ENCODE results near the gene FAM234B. TPM values are rescaled to one million over a fixed set of nuclear protein-coding genes. Genes with fewer than 3 reads are reported as not detected.
A peak's percentile ranks its signal among the peaks of the same experiment; 100 is the strongest.

The FAM234B gene, protein sequence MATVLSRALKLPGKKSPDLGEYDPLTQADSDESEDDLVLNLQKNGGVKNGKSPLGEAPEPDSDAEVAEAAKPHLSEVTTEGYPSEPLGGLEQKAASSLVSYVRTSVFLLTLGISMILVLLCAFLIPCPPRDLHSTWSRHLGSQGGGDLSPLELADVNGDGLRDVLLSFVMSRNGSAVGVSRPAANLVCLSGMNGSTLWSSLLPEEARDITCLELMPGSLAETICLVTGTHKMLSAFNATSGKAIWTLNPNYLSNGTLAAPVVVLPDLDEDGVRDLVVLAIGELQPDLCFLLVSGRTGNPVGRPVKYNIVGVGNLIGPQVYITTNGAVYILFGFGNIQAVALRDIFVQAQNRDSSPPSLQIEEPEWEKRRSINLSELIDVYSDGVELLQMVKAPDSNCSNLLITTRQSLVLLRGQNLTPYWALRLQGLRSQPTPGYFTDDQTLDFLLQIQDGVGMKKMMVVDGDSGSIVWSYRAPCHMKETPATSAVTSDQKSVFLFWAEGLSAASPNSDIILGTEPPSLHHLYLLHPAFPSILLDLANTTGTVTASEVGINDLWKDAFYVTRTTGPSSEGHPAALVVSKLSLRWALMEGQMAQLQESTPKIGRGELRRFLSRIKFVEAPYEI
- 8.6 to 9.5 TPM (median 9.1 TPM) in 3 replicates for total RNA-seq

DNA sequence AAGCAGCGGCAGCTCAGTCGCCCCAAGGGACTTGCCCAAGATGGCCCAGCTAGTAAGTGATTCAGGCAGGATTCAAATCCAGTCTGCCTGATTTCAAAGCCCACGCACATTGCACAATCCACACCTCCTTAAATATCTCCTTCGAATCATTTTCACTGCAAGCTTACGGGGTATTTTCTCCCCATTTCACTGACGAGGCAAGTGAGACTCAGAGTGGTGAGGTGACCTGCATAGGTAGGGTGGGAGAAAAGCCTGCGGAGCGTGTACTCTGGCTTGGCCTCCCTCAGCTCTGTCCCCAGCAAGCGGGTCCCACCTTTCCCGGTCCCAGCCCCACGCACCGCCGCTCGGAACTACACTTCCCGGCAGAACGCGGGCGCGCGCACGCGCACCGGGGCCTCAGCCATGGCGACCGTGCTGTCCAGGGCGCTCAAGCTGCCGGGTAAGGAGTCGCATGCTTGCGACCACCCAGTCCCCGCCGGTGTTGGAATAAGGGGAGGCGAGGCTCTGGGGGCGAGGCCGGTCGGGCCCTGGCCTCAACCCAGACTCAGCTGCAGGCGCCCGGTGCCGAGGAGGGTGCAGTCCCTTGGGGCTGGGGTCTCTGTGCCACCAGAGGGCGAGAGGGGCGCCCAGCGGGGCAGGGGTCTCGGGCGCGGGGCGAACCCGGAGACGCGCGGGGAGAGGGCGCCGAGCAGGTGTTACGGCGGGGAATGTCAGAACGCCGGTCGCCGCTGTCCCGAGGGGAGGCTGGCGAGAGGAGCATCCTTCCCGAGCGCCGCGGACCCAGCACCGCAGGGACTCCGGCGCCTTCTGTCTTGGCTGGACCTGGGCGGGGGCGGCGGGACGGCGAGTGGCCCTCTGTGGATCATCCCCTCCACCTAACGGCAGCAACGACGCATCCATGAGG is at the start of gene FAM234B:
TSS of gene FAM234B (plus strand) at position 380 of the 904 bp plus-strand sequence. CDS start at position 403, 23 bp downstream.
- H3K9me3 Mint-ChIP-seq, result no peaks in the 10 kb centered on the region
- peak within 1 kb of the TSS; percentile 75 for H3K4me3 Mint-ChIP-seq
- H3K36me3 Mint-ChIP-seq, result no peaks in the 10 kb centered on the region
- no peaks in the 10 kb centered on the region for H3K27me3 Mint-ChIP-seq (ENCODE audit: low read depth)
- peaks cover 43% of the 10 kb centered on the region for H3K4me1 Mint-ChIP-seq
- H3K27ac Mint-ChIP-seq, result no peak within 1 kb of the TSS
- no peak for TF ChIP-seq CTCF (IDR thresholded peaks at IDR 0.05; ENCODE audit: unreplicated experiment)
- DNase-seq (ENCODE audit: low spot score in 2 of 2, unreplicated experiment in 2 of 2), result peak; percentile 68 to 79

DNA sequence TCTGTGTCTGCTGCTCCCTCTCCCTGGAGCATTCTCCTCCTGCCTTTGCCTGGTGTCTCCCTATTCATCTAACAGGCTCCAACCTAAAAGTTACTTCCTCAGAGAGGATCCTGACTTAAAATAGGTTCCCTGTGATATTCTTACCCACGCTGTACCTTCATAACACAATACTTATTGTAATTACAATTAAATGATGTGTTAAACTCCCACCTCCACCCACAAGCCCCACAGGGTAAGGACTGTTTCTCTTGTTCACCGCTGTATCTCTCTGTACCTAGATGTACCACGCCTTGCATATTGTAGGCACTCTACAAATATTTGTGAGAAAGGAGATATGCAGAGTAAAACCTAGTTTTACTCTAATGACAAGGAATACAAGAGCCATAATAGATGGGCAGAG is 49.1 kb upstream of the FAM234B start:
- no peaks in the 10 kb centered on the region for H3K9me3 Mint-ChIP-seq
- H3K27ac Mint-ChIP-seq, result no peak overlapping the region
- DNase-seq (ENCODE audit: low spot score in 2 of 2, unreplicated experiment in 2 of 2), result no peak
- no peaks in the 10 kb centered on the region for H3K36me3 Mint-ChIP-seq
- TF ChIP-seq CTCF (IDR thresholded peaks at IDR 0.05; ENCODE audit: unreplicated experiment), result no peak
- no peaks in the 10 kb centered on the region for H3K27me3 Mint-ChIP-seq (ENCODE audit: low read depth)
- H3K4me3 Mint-ChIP-seq, result no peak overlapping the region
- H3K4me1 Mint-ChIP-seq, result peaks cover 63% of the 10 kb centered on the region

GRCh38 chr12:12996209-12996608 is 48.0 kb upstream of the FAM234B start:
- H3K9me3 Mint-ChIP-seq, result no peaks in the 10 kb centered on the region
- H3K27ac Mint-ChIP-seq, result no peak overlapping the region
- H3K4me3 Mint-ChIP-seq, result no peak overlapping the region
- no peaks in the 10 kb centered on the region for H3K27me3 Mint-ChIP-seq (ENCODE audit: low read depth)
- TF ChIP-seq CTCF (IDR thresholded peaks at IDR 0.05; ENCODE audit: unreplicated experiment), result no peak
- DNase-seq (ENCODE audit: low spot score in 2 of 2, unreplicated experiment in 2 of 2), result no peak
- H3K4me1 Mint-ChIP-seq, result peaks cover 56% of the 10 kb centered on the region
- H3K36me3 Mint-ChIP-seq, result no peaks in the 10 kb centered on the region

- no peak overlapping the region for H3K27ac Mint-ChIP-seq
- peaks cover 54% of the 10 kb centered on the region for H3K4me1 Mint-ChIP-seq
- no peaks in the 10 kb centered on the region for H3K9me3 Mint-ChIP-seq
- H3K4me3 Mint-ChIP-seq, result no peak overlapping the region
- H3K36me3 Mint-ChIP-seq, result no peaks in the 10 kb centered on the region
- no peaks in the 10 kb centered on the region for H3K27me3 Mint-ChIP-seq (ENCODE audit: low read depth)
- no peak for TF ChIP-seq CTCF (IDR thresholded peaks at IDR 0.05; ENCODE audit: unreplicated experiment)
- DNase-seq (ENCODE audit: low spot score in 2 of 2, unreplicated experiment in 2 of 2), result no peak
Observed at GRCh38 chr12:12997156-12997555, 47.0 kb upstream of the FAM234B start.

DNA sequence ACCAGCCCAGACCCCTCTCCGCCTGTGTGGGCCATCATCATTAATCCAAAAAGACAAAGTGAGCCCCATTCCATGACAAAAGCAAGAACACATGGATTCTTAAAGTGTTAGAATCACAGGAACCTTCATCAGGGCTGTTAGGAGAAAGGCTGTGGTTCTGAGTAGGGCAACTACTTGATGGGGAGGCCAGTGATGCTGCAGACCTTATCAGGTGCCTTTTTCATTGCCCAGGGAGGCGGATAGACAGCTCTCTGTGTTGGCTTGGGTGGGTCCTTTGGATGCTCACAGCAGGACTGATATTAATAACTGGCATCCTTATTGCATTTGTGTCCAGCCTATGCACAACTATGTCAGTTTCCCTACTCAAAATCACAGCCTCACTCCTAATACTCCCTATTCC is 46.4 kb upstream of the FAM234B start:
- Mint-ChIP-seq H3K27me3 (ENCODE audit: low read depth) (no peaks in the 10 kb centered on the region), H3K36me3 (no peaks in the 10 kb centered on the region), H3K4me1 (peaks cover 54% of the 10 kb centered on the region), H3K4me3 (no peak overlapping the region), H3K27ac (no peak overlapping the region), H3K9me3 (no peaks in the 10 kb centered on the region)
- DNase-seq (ENCODE audit: low spot score in 2 of 2, unreplicated experiment in 2 of 2), result no peak
- no peak for TF ChIP-seq CTCF (IDR thresholded peaks at IDR 0.05; ENCODE audit: unreplicated experiment)
